Esophagus squamous epithelium (tissue), 4 donors: ENCODE measurements around the gene SAMD11.

Source experiments
- CTCF ChIP-seq, 6 experiments: fragments of 450-650 bp in 4 of 6; fragments of 200-600 bp in 2 of 6; sonication (generic) in 2 of 6; IDR thresholded peaks; one replicate each; pipeline ENCODE4 v1.5.1; 2016 to 2019; ENCODE audit warnings: antibody characterized with exemption in 6 of 6, mild to moderate bottlenecking in 4 of 6, moderate library complexity in 4 of 6
- POLR2A ChIP-seq, 4 donors: fragments of 450-650 bp; IDR thresholded peaks; one replicate each; pipeline ENCODE4 v1.6.1; 2017; ENCODE audit warnings: antibody characterized with exemption in 4 of 4, mild to moderate bottlenecking in 4 of 4, moderate library complexity in 3 of 4

GRCh38 chr1:992362-992761, 68.6 kb downstream of the SAMD11 start:
- TF ChIP-seq CTCF (IDR thresholded peaks at IDR 0.05) (no peak), POLR2A (IDR thresholded peaks at IDR 0.05) (no peak)
